HG03097 (cell line): ENCODE results near the gene ST3GAL6.

Experiments used
- ATAC-seq: cut with Tn5 transposase; IDR thresholded peaks from one replicate; pipeline ENCODE4 v1.9.1; 2021; ENCODE audit not compliant: unreplicated experiment, low FRiP score

The ST3GAL6 gene

GRCh38 chr3:98775459-98776139 lies 12.5 kb downstream of the ST3GAL6 start:
- no peak for ATAC-seq

- ATAC-seq = no peak
Observed at GRCh38 chr3:98776140-98776493, 13.0 kb downstream of the ST3GAL6 start.

GRCh38 chr3:98777286-98777685 lies 14.1 kb downstream of the ST3GAL6 start:
- no peak for ATAC-seq

GRCh38 chr3:98777801-98778220 lies 14.7 kb downstream of the ST3GAL6 start:
- ATAC-seq = no peak

GRCh38 chr3:98778383-98778782 lies 15.2 kb downstream of the ST3GAL6 start:
- ATAC-seq = no peak

- ATAC-seq = no peak
Observed at GRCh38 chr3:98778852-98779413, 15.8 kb downstream of the ST3GAL6 start.

GRCh38 chr3:98779541-98780335 lies 16.6 kb downstream of the ST3GAL6 start:
- no peak for ATAC-seq

GRCh38 chr3:98780343-98780742 lies 17.2 kb downstream of the ST3GAL6 start:
- no peak for ATAC-seq

- no peak for ATAC-seq
Observed at GRCh38 chr3:98782824-98783500, 19.8 kb downstream of the ST3GAL6 start.

GRCh38 chr3:98784042-98784441 lies 20.9 kb downstream of the ST3GAL6 start:
- no peak for ATAC-seq

- ATAC-seq = no peak
Observed at GRCh38 chr3:98784666-98785600, 21.8 kb downstream of the ST3GAL6 start.

GRCh38 chr3:98786364-98787006 lies 23.3 kb downstream of the ST3GAL6 start:
- ATAC-seq = no peak

GRCh38 chr3:98787181-98787580 lies 24.0 kb downstream of the ST3GAL6 start:
- ATAC-seq = no peak

- no peak for ATAC-seq
Observed at GRCh38 chr3:98788651-98789050, 25.5 kb downstream of the ST3GAL6 start.

- ATAC-seq = no peak
Observed at GRCh38 chr3:98791341-98792325, 28.5 kb downstream of the ST3GAL6 start.

- ATAC-seq = no peak
Observed at GRCh38 chr3:98793971-98794370, 30.8 kb downstream of the ST3GAL6 start.

- no peak for ATAC-seq
Observed at GRCh38 chr3:98796334-98796733, 33.2 kb downstream of the ST3GAL6 start.

GRCh38 chr3:98797905-98798304 lies 34.8 kb downstream of the ST3GAL6 start:
- no peak for ATAC-seq

GRCh38 chr3:98798820-98799219 lies 35.7 kb downstream of the ST3GAL6 start:
- ATAC-seq = no peak
